HG03025 (cell line): ENCODE results near the gene RNF157.
"Not testable (repeated sequence)": the region's sequence is repeated elsewhere in the genome, so short reads cannot be mapped to it uniquely, and the experiment has no call there.

ENCODE experiments used
- ATAC-seq: cut with Tn5 transposase; IDR thresholded peaks from one replicate; pipeline ENCODE4 v1.9.1; 2021; ENCODE audit warnings: mild to moderate bottlenecking, moderate library complexity; ENCODE audit not compliant: unreplicated experiment, low FRiP score

RNF157 gene

DNA sequence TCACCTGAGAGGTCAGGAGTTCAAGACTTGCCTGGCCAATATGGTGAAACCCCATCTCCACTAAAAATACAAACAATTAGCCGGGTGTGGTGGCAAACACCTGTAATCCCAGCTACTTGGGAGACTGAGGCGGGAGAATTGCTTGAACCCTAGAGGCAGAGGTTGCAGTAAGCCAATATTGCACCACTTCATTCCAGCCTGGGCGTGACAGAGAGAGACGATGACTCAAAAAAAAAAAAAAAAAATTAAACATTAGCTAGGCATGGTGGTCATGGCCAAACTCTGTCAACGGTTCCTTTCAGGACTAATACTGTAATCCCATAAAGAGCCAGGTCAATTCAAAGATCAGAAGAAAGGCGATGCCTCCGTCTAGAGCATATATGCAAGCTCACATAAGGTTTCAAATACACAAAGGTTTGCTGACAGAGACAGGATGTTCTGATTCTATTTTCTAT lies 2.4 kb downstream of the RNF157 start:
- ATAC-seq: no peak

DNA sequence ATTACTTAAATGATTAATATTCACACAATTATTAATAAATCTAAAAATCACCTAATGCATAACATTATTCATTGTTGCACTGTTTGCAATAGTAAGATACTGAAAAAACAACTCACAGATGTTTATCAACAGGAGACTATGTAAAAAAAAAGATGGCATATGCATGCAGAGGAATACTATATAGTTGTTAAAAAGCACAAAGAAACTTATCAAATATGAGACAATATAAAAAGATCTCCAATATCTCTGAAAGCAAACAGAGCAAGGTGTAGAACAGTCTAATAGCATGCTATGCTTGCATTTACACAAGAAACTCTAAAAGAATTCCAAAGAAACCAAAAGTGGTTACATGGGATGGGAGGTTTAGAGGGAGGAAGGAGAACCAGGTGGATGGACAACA lies 3.7 kb downstream of the RNF157 start:
- no peak for ATAC-seq

DNA sequence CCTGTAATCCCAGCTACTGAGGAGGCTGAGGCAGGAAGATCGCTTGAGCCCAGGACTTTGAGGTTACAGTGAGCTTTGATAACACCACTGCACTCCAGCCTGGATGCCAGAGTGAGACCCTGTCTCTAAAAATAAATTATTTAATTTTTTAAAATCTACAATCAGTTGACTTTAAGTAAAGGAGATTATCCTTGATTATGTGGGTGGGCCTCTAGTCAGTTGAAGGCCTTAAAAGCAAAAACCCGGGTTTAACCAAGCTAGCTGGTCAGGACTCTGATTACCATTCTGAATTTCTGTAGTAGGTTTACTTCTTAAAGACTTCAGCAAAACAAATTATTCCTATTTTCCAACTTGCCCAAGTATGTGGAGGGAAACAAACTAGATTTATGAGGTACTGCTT lies 4.4 kb downstream of the RNF157 start:
- no peak for ATAC-seq

DNA sequence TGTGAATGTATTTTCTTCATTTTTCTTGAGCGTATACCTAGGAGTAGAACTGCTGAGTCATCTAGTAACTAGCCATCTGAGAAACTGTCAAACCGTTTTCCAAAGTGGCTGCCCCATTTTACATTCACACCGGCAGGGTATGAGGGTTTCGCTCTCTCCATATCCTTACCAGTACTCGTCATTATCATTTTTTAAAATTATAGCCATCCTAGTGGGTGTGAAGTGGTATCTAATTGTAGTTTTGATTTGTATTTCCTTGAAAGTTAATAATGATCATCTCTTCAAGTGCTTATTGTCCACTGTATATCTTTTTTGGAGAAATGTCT lies 6.0 kb downstream of the RNF157 start:
- ATAC-seq: no peak

DNA sequence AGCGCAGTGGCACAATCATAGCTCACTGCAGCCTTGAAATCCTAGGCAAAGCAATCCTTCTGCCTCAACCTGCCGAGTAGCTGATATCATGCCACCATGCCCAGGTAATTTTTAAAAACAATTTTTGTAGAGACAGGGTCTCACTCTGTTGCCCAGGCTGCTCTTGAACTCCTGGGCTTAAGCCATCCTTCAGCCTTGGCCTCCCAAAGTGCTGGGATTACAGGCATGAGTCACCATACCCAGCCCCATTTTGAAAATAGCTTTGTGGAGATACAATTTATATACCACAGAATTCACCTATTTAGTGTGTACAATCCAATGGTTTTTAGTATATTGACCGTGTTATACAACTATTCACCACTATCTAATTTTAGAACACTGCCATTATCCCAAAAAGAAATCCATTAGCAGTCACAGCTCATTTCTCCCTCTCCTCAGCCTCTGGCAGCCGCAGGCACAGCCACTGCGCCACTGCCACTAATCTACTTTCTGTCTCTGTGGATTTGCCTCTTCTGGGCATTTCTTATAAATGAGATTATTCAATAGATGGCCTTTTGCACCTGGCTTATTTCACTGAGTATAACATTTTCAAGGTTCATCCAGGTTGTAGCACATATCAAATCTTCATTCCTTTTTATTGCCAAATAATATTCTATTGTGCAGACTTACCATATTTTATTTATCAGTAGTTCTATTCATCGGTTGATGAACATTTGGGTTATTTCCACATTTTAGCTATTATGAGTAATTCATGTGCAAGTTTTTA lies 6.5 kb downstream of the RNF157 start:
- ATAC-seq: no peak

DNA sequence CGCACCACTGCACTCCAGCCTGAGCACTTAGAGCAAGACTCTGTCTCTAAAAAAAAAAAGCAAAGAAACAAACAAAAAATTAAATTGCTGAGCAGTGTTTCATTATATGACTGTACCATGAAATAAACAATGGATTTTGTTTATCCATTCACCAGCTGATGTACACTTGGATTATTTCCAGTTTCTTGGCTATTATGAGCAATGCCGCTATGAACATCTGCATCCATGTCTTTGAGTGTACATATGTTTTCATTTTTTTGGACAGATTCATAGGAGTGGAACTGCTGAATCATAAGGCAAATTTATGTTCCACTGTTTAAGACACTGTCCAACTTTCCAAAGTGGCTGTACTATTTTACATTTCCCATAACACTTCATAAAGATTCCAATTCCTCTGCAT lies 8.0 kb downstream of the RNF157 start:
- no peak for ATAC-seq

DNA sequence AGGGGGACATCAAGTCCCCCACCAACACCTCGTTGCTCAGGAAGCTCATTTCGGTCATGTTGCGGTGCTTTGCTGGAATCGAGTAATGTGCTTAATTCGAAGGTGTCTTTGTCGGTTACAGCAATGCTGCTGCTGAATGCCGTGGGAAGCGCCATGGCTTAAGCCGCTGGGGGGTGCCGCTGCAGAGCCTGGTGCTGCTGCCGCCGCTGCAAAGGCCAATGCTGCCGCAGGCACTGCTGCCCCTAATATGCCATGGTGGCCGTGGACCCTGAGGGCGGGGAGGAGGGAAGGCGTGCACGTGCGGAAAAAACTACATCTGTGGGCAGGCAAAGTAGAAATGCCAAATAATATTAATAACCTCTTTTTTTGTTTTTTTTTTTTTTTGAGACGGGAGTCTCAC lies 13.5 kb downstream of the RNF157 start:
- not testable (repeated sequence) for ATAC-seq

DNA sequence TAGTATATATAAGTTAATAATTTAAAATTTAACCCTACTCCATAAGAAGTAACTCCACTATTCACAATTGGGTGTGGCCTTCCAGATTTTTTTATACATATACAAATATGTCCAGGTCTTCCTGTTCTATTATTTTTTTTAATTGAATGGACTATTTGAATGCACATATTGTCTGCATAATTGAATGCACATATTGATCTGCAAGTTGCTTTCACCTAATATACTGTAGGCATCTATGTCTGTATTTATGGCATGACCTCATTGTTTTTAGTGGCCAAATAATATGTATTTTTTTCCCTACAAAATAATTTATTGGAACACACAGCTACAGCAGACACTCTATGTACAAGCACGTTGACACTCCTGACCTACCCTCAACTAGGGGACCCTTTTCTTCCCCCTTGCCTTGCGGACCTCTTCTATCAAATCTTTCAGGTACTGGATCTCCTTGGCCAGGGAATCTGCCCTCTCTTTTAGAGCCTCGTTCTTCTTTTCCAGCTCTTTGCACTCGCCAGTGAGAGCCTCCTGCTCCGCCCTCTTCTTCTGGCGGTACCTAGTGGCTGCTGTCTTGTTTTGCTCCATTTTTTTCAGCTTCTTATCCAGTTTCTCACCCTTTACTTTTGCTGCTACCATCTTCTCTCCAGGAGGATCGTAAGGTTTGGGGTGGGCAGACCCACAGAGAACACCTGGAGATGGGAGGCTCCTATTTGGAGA lies 14.8 kb downstream of the RNF157 start:
- ATAC-seq: not testable (repeated sequence)

DNA sequence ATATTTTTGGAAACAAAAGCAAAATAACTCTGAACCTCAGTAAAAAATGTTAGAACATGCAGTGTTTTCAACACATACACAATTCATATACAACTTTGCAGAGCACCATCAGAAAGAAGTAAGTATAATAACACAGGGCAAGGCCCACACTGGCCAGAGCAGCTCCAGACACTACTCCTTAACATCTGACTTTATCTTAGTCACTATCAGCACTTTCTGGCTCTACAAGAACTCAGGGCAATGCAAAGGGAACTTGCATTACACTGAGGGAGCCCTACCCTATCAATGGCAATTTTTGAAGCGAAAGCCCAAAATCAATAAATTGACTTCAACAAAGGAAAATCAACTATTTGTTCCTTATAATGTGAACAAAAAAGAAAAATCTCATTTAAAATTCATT lies 16.5 kb downstream of the RNF157 start:
- ATAC-seq: no peak

DNA sequence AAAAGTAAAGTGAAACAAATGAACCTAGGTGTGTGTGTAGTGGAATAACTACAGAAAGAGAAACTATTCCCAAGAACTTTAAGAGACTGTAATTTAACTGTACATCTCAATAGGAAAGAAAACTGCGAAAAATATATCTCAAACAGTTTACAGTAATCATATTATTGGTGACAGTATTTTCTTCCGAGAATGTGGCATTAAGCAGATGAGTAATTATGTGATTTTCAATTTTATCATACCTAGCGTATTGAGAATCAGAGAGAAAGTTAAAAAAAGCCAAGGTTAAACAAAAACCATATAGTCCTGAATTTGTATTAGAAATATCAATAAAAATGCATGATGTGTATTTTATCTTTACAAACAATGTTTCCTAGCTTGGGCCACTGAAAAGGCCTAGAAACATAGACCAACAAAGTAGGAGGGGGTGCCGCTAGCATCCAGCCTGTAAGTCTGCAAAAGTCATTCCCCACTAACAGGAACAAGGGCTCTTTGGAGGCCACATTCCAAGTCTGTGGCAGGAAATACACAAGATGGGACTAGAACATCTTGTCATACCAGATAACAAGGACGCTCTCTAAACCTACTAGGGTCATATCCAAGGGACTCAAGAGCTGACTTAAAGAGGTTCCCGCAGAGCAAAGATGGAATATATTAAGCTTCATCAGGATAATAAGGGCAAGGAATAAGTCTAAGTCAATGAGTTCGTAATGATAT lies 20.5 kb downstream of the RNF157 start:
- no peak for ATAC-seq

DNA sequence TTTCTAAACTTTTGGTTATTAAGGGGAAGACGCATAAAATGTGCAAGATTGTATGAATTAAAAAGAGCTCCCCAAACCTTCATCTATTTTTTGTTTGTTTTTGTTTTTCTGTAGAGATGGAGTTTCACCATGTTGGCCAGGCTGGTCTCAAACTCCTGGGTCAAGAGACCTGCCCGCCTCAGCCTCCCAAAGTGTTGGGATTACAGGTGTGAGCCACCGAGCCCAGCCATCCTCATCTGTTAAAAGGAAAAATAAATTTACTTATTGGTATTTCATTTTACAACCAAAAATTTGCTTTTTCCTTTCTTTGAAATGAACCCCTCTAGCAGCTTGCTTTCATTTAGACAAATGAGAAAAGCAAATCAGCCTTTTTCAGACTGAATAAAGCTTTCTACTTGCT lies 23.2 kb downstream of the RNF157 start:
- ATAC-seq: no peak

DNA sequence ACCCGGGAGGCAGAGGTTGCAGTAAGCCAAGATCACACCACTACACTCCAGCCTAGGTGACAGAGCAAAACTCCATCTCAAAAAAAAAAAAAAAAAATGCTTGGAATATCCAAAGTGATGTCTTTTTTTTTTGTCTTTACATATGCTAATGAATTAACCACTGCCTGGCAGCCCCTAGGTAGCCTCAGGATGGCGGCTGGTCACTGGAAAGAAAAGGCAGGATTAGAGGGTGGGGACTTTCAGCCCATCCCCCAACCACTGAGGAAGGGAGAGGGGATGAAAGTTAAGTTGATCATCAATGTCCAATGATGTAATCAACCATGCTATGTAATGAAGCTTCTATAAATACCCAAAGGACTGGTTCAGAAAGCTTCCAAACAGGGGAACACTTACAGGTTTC lies 26.8 kb downstream of the RNF157 start:
- ATAC-seq: no peak

DNA sequence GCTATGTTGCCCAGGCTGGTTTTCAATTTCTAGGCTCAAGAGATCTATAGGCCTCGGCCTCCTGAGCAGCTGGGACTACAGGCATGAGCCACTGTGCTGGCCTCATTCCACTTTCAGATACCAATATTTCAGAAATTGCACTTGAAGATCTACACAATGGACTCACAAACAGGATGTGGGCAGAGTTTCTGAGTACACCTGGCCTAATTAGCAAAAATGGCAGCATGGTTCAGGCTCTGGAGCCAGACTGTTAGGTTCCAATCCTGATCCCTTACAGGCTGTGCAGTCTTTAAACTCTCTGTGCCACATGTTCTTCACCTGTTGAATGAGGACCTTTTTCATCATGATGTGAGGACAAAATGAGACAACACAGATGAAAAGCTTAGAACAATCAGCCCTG lies 32.2 kb downstream of the RNF157 start:
- no peak for ATAC-seq

DNA sequence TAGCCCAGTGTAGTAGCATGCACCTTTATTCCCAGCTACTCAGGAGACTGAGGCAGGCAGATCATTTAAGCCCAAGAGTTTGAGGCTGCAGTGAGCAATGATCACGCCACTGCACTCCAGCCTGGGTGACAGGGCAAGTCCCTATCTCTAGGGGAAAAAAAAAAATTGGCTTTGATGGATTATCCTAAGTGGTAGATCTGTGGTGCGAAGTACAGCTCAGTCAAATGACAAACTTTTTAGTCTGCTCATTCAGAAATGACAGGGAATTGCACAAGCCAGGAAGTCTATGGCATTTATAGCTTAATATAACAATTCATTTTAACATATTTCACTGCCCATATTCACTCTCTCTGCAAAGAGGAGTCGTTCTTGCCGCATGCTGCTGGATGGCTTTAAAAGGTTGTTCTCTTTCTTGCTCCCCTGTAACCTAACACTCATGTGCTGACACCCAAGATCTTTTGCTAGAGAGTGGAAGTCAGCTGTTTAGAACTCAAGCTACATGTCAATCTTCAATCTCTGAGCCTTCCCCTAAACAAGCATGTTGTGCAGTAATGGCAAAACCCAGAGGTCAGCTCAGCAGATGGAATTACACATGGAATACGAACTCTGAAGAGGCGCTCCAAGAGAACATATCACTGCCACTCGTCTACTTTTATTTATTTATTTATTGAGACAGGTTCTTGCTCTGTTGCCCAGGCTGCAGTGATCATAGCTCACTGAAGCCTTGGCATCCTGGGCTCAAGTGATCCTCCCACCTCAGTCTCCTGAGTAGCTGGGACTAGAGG lies 32.8 kb downstream of the RNF157 start:
- no peak for ATAC-seq

DNA sequence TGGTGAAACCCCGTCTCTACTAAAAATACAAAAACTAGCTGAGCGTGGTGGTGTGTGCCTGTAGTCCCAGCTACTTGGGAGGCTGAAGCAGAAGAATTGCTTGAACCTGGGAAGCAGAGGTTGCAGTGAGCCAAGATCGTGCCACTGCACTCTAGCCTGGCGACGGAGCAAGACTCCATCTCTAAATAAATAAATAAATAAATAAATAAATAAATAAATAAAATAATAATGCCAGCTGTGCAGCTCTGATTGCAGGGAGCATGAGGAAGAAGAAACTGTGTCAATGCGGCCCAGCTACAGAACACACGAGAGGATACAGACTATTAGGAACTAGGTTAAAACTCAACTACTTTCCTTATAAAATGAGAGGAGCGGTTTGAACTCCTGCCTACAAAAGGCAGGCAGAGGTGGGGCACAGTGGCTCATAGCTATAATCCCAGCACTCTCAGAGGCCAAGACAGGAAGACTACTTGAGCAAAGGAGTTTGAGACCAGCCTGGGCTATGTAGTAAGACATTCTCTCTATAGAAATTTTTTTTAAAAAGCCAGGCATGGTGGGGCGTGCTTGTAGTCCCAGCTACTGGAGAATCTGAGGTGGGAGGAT lies 34.6 kb downstream of the RNF157 start:
- ATAC-seq: not testable (repeated sequence)

DNA sequence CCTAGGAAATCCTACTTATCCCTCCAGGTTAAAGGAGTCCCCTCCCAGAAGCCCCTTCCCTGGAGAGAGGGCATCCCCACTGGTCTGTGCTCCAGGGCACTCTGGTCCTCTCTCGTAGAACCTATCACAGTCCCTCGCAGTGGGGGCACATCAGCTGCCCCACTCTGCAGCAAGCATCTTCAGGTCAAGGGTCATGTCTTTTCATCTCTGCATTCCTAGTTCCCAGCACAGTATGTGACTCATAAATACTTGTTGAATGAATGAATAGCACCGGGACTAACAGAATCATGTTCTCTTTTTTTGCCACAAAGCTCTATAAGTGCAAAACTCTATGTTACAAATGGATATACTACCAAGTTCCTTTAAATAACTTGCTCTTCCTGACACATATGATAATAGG lies 36.0 kb downstream of the RNF157 start:
- ATAC-seq: no peak

DNA sequence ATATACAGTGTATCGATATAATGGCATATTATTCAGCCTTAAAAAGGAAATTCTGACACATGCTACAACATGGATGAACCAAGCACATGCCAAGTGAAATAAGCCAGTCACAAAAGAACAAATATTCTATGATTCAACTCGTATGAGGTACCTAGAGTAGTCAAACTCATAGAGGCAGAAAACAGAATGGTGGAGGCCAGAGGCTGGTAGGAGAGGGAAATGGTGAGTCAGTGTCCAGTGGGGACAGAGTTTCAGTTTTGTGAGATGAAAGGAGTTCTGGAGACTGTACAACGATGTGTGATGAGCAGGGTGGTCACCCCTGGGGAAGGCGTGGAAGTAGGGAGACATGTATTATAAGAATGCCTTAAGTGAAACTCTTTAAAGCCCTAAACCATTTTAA lies 39.9 kb downstream of the RNF157 start:
- no peak for ATAC-seq

DNA sequence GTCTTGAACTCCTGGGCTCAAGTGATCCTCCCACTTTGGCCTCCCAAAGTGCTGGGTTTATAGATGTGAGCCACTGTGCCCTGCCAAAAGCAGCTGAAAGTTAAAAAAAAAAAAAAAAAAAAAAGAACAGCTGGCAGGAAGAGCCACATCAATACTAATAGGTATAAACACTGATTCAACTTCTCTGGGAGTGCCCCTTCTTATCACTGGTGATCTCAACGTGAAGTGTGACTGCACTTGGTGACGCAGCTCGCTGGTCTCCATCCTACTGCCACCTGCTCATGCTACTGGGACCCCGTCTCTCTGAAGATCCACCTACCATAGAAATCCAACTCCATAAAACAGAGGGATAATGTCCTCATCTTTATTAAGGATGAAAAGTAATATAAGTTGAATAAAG lies 40.8 kb downstream of the RNF157 start:
- no peak for ATAC-seq

DNA sequence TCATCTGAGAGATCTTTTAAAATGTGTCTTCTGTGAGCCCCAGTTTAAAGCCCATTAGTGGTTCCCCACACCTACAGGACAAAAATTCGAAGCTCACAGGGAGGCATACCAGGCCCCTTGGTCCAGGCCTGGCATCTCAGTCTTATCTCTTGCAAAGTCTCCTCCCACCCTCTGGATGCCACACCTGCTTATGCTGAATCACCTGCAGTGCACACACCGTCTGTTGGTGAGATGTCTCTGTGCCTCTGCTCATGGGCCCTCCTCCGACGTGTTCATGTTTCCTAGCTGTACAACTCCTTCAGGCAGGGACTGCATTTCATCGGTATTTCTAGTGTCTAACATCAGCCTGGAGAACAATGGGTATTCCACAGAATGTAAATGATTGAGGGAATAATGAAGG lies 41.6 kb downstream of the RNF157 start:
- ATAC-seq: no peak

DNA sequence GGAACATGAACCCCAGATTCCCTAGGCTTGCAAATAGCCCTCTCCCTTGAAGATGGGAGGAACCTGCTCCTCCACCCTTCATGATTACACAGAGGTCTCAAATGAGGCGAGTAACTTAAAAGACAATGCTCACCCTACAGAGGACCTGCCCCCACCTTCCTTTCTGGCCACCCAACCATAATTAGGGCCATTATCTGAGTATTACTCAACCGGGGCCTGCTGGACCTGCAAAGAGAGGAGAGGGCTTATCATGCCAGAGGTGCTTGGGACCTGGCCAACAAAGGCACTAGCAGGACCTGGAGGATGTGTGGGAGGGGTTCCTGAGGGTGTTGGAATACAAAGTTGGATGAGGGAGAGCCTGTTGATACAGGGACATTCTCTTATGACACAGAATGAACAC lies 42.4 kb downstream of the RNF157 start:
- ATAC-seq: no peak
